OCI-LY7 (cell line): ENCODE measurements around the gene NDUFA7. TPM values are rescaled to one million over a fixed set of nuclear protein-coding genes. Genes with fewer than 3 reads are reported as not detected.

Source experiments
- BruUV-seq: library from RNA; stranded (reverse); fragments of 400-500 nt; replicated peaks from 2 replicates; lab custom pipeline; 2021; lab: Mats Ljungman, UMichigan
- CTCF ChIA-PET: fragments of 300-600 bp; sonication (Branson Sonifier 250); formaldehyde crosslinking; loops from one replicate; lab custom pipeline; 2022; ENCODE audit warnings: antibody characterized with exemption; ENCODE audit not compliant: unreplicated experiment; lab: Charles Lee
- POLR2A ChIA-PET: fragments of 300-600 bp; sonication (Branson Sonifier 250); formaldehyde crosslinking; loops from one replicate; lab custom pipeline; 2022; ENCODE audit warnings: antibody characterized with exemption; lab: Charles Lee
- DNase-seq: peaks from one replicate; pipeline ENCODE4 v3.0.0-alpha.2; 2015; ENCODE audit warnings: low spot score
- H2AFZ ChIP-seq: fragments of 200-600 bp; sonication (generic), shearing (Covaris generic); 2 replicates; pipeline ENCODE4 v1.6.1; 2014; ENCODE audit warnings: mild to moderate bottlenecking, antibody characterized with exemption, low read length, moderate library complexity
- H3K27ac ChIP-seq: fragments of 200-600 bp; sonication (generic); 2 replicates; pipeline ENCODE4 v1.5.1; 2014; ENCODE audit warnings: mixed run types, low read depth, mild to moderate bottlenecking, moderate library complexity, low read length, inconsistent platforms; ENCODE audit not compliant: poor library complexity, severe bottlenecking
- H3K36me3 ChIP-seq: fragments of 200-600 bp; sonication (generic); 2 replicates; pipeline ENCODE4 v1.6.1; 2014; ENCODE audit warnings: mild to moderate bottlenecking, antibody characterized with exemption, low read length, moderate library complexity, mixed read lengths; ENCODE audit not compliant: insufficient read depth
- H3K4me1 ChIP-seq: fragments of 200-600 bp; sonication (generic); 2 replicates; pipeline ENCODE4 v1.5.1; 2014; ENCODE audit warnings: mild to moderate bottlenecking, low read length; ENCODE audit not compliant: insufficient read depth, poor library complexity, severe bottlenecking
- H3K4me2 ChIP-seq: fragments of 200-600 bp; sonication (generic); 2 replicates; pipeline ENCODE4 v1.6.1; 2014; ENCODE audit warnings: mild to moderate bottlenecking, low read length
- H3K4me3 ChIP-seq: fragments of 200-600 bp; sonication (generic); 2 replicates; pipeline ENCODE4 v1.5.1; 2014; ENCODE audit warnings: mild to moderate bottlenecking, low read depth, low read length; ENCODE audit not compliant: poor library complexity, severe bottlenecking
- H3K79me2 ChIP-seq: fragments of 200-600 bp; sonication (generic); 2 replicates; pipeline ENCODE4 v1.6.1; 2016; ENCODE audit warnings: low read depth, mild to moderate bottlenecking, low read length, moderate library complexity, mixed read lengths; ENCODE audit not compliant: insufficient read depth
- H3K9me2 ChIP-seq: fragments of 200-600 bp; sonication (generic); 2 replicates; pipeline ENCODE4 v1.6.1; 2016; ENCODE audit warnings: mild to moderate bottlenecking, low read length, mixed read lengths; ENCODE audit not compliant: insufficient read depth
- H3K9me3 ChIP-seq: fragments of 200-600 bp; sonication (generic); 2 replicates; pipeline ENCODE4 v1.6.1; 2014; ENCODE audit warnings: mild to moderate bottlenecking, mixed run types, low read length, mixed read lengths
- H4K20me1 ChIP-seq: fragments of 200-600 bp; sonication (generic); 2 replicates; pipeline ENCODE4 v1.6.1; 2014; ENCODE audit warnings: mild to moderate bottlenecking, antibody characterized with exemption, low read length, moderate library complexity, mixed read lengths; ENCODE audit not compliant: insufficient read depth
- CTCF ChIP-seq: fragments of 200-600 bp; sonication (generic); conservative IDR thresholded peaks from 2 replicates; pipeline ENCODE4 v1.5.1; 2014; ENCODE audit warnings: mild to moderate bottlenecking, antibody characterized with exemption, low read length, moderate library complexity, mixed read lengths
- EZH2phosphoT487 ChIP-seq: fragments of 200-600 bp; sonication (generic); IDR thresholded peaks from 2 replicates; pipeline ENCODE4 v1.6.1; 2018; ENCODE audit warnings: low read depth, borderline replicate concordance, mild to moderate bottlenecking, mixed run types, antibody characterized with exemption, low read length, moderate library complexity, mixed read lengths
- intact Hi-C: fragments of 100-400 bp; cut with micrococcal nuclease; formaldehyde crosslinking; loops from one replicate; pipeline ENCODE4 v1.10.0; 2022; ENCODE audit not compliant: unreplicated experiment
- total RNA-seq, 2 experiments: library from RNA; depleted of rRNA in 1 of 2; stranded (reverse); fragments of >200 nt in 1 of 2; shearing (Covaris generic) in 1 of 2; gene quantifications; 2 replicates each; pipeline ENCODE4 v1.2.3, GENCODE V29; 2014 to 2022

The NDUFA7 gene
- total RNA-seq, 2 experiments from 2014 or later, result 93.0 to 103 TPM

DNA sequence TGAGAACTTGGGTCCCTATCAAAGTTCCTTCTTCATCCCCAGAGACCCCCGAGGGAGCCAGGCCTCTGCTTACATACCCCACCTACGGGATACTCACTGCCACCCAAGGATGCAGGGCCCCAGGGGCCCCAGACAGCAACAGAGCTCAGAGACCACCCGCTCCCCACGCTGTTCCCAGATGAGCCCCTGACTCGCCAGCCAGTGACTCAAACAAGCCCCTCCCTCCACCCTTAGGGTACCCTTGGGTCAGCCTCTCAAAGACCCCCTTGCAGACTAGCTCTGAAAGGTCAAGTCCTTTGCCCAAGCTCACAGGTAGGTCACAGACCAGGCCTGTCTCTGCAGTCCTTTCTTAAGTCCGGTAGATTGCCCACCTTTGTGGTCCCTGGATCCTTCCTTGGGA is 58.7 kb downstream of the NDUFA7 start:
- Histone ChIP-seq H3K79me2 (no peaks in the 10 kb centered on the region), H3K36me3 (peaks cover 17% of the 10 kb centered on the region; the same call in 1 of the 2 replicates), H3K4me3 (no peak overlapping the region), H4K20me1 (no peaks in the 10 kb centered on the region), H3K4me2 (no peak overlapping the region), H3K9me2 (no peaks in the 10 kb centered on the region), H3K4me1 (peaks cover 1% of the 10 kb centered on the region), H3K27ac (no peak overlapping the region), H2AFZ (no peak overlapping the region), H3K9me3 (no peaks in the 10 kb centered on the region)
- no peak for TF ChIP-seq EZH2phosphoT487
- TF ChIP-seq CTCF, result no peak
- no TSS peak for BruUV-seq
- ChIA-PET CTCF (no interaction called here), POLR2A (interaction anchor here (0.5 kb wide), 1 partner anchor 245 kb away, joined by 3 read pairs; no protein-coding TSS in a partner anchor)
- intact Hi-C loops, result no loop called here
- no peak for DNase-seq

DNA sequence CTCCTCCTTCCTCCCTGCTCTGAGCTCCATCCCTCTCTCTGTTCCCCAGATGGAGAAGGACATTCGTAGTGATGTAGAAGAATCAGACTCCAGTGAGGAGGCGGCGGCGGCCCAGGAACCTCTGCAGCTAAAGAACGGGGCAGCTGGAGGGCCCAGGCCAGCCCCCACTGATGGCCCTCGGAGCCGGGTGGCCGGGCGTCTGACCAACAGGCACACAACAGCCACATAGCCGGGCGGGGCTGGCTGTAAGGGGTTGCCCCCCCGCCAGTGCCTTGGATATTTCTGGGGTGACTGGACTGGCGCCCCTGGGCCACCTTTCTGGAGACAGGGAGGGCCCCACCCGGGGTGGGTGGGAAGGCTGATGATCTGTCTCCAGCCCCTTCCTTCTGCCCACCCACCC is 59.3 kb downstream of the NDUFA7 start:
- intact Hi-C loops, result no loop called here
- Histone ChIP-seq H3K79me2 (no peaks in the 10 kb centered on the region), H3K9me3 (no peaks in the 10 kb centered on the region), H3K4me1 (no peaks in the 10 kb centered on the region), H3K4me3 (no peak overlapping the region), H3K27ac (no peak overlapping the region), H3K9me2 (no peaks in the 10 kb centered on the region), H3K36me3 (peaks cover 22% of the 10 kb centered on the region; the same call in 1 of the 2 replicates), H4K20me1 (no peaks in the 10 kb centered on the region), H3K4me2 (no peak overlapping the region), H2AFZ (no peak overlapping the region)
- BruUV-seq, result no TSS peak
- POLR2A ChIA-PET, result interaction anchor here (0.5 kb wide), 1 partner anchor 246 kb away, joined by 3 read pairs; no protein-coding TSS in a partner anchor
- CTCF ChIA-PET, result no interaction called here
- no peak for TF ChIP-seq EZH2phosphoT487
- no peak for TF ChIP-seq CTCF
- DNase-seq, result no peak

- Histone ChIP-seq H3K9me2 (no peaks in the 10 kb centered on the region), H3K4me1 (no peaks in the 10 kb centered on the region), H4K20me1 (no peaks in the 10 kb centered on the region), H3K36me3 (peaks cover 28% of the 10 kb centered on the region), H3K9me3 (no peaks in the 10 kb centered on the region), H3K27ac (no peak overlapping the region), H3K79me2 (no peaks in the 10 kb centered on the region), H3K4me2 (no peak overlapping the region), H3K4me3 (no peak overlapping the region), H2AFZ (no peak overlapping the region)
- POLR2A ChIA-PET, result no interaction called here
- TF ChIP-seq EZH2phosphoT487 (no peak), CTCF (no peak)
- no peak for DNase-seq
- CTCF ChIA-PET, result no interaction called here
- BruUV-seq, result no TSS peak
- intact Hi-C loops, result no loop called here
Observed at GRCh38 chr19:8261347-8261746, 59.8 kb downstream of the NDUFA7 start.
